Fibroblast of pulmonary artery (primary cell): ENCODE data around the gene CMTM2.
"Not testable (repeated sequence)": the region's sequence is repeated elsewhere in the genome, so short reads cannot be mapped to it uniquely, and the experiment has no call there.

Experiments
- DNase-seq: peaks from one replicate; pipeline ENCODE4 v3.0.0-alpha.2; 2010; ENCODE audit warnings: low read depth
- H3K4me3 ChIP-seq: replicated peaks from 2 replicates; pipeline ENCODE4 v1.5.1; 2011; ENCODE audit warnings: low read depth, mild to moderate bottlenecking, control low read depth, low read length, moderate library complexity
- TF ChIP-seq, protein P1 (sequence below): IDR thresholded peaks from 2 replicates; pipeline ENCODE4 v1.5.1; 2011; ENCODE audit warnings: mild to moderate bottlenecking, control low read depth, low read length, inconsistent platforms; ENCODE audit errors: missing control alignments

Gene CMTM2

DNA sequence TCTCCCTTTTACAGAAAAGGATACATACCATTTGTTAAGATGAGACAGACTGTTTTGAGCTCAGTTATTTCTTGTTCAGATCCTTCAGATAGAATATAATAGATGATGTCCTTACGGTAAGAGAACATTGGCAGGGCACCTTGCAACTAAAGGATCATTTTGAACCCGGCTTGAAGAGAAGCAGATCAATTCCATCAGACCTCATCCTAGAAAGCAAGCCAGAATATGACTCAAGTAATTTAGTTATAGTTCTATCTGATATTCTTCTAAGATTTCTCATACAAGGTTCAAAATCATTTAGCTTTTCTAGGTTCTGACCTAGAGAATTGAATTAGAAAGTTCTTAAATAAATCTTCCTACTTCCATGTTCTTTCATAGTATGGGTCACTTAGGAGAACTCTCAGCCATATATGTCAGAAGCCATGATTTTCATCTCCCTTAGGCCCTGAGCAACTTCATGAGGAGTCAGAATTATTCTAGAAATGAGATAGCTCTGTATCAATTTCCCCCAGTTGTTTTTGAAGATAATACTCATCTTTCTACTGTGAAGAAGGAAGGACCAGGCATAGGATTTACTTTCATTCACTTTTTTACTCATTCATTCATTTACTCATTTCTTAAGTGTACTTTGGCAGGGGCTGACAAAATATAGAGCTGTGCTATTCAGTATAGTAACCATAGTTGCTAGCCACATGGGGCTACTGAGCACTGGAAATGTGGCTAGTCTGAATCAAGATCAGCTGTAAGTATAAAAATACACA, 15.5 kb upstream of the CMTM2 start:
- TF ChIP-seq, protein P1, sequence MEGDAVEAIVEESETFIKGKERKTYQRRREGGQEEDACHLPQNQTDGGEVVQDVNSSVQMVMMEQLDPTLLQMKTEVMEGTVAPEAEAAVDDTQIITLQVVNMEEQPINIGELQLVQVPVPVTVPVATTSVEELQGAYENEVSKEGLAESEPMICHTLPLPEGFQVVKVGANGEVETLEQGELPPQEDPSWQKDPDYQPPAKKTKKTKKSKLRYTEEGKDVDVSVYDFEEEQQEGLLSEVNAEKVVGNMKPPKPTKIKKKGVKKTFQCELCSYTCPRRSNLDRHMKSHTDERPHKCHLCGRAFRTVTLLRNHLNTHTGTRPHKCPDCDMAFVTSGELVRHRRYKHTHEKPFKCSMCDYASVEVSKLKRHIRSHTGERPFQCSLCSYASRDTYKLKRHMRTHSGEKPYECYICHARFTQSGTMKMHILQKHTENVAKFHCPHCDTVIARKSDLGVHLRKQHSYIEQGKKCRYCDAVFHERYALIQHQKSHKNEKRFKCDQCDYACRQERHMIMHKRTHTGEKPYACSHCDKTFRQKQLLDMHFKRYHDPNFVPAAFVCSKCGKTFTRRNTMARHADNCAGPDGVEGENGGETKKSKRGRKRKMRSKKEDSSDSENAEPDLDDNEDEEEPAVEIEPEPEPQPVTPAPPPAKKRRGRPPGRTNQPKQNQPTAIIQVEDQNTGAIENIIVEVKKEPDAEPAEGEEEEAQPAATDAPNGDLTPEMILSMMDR: no peak
- H3K4me3 ChIP-seq: no peak overlapping the region
- no peak for DNase-seq

DNA sequence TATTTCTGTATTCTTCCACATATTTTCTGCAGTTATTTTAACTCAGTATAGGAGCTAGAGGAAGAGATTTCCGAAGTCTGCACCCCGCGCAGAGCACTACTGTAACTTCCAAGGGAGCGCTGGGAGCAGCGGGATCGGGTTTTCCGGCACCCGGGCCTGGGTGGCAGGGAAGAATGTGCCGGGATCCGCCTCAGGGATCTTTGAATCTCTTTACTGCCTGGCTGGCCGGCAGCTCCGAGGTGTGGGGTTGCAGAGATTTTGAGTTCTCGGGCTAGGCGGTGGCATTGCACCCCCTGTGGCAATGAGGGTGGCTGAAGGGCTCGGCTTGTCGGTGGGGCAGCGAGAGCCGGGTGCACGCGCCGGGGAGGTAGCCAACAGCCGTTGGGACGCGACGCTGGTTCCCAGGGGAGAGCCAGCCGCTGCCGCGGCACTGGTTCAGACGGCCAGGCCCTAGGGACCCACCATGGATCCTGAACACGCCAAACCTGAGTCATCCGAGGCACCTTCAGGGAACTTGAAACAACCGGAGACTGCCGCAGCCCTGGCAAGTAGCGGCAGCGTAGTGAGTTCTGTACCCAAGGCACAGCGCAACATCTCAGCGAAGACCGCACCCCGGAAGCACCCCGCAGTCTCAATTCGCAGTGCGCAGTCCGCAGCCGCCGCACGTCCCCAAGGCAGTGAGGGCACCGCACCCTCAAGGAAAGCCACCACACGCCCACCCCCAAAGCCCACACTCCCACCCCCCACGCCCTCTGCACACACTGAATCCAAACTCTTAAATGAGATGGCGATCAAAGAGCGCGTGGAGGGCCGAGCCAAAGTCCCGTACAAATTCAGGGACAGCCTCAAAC, 13.0 kb upstream of the CMTM2 start, which contains the start of gene CMTM1:
CMTM1 (plus strand) TSS at position 389 of the 851 bp plus-strand sequence; CDS start at position 464, 75 bp downstream.
- H3K4me3 ChIP-seq: no peak within 1 kb of the TSS
- TF ChIP-seq, protein P1: no peak
- no peak for DNase-seq

DNA sequence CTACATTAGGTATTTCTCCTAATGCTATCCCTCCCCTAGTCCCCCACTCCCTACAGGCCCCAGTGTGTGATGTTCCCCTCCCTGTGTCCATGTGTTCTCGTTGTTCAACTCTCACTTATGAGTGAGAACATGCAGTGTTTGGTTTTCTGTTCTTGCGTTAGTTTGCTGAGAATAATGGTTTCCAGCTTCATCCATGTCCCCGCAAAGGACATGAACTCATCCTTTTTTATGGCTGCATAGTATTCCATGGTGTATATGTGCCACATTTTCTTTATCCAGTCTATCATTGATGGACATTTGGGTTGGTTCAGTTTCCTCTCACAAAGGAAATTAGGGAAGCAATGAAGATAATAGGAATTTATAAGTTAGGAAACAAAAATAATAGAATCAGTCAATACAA, 12.0 kb upstream of the CMTM2 start:
- not testable (repeated sequence) for H3K4me3 ChIP-seq, DNase-seq

DNA sequence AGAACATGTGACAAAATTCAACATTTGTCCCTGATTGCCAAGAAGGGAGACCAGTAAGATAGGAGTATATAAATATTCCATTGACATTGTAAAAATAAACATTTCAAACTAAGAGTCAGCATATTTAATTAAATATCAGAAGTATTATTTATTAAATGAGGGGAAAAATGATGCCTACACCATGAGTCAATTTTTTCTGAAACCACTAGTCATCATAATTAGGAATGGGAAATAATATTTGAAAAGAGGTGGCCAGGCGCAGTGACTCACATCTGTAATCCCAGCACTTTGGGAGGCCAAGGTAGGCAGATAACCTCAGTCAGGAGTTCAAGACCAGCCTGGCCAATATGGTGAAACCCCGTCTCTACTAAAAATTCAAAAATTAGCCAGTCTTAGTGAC, 10.9 kb upstream of the CMTM2 start:
- TF ChIP-seq, protein P1: no peak
- DNase-seq: peak; percentile 17
- H3K4me3 ChIP-seq: no peak overlapping the region

DNA sequence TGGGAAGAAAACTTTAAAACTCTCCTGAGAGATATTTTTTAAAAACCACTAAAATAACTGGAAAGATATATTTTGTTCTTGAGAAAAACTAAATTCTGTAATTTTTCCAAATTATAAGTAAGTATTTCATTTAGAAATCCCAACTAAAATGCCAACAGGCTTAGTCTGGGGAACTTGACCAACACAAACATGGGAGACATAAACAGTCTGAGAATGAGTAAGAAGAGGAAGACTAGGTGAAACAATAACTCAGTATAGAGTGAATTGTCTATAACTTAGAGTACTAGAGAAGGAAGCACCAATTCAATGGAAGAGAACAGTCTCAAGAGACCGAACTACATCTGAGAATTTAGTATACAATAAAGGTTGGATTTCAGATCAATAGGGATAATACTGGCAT, 10.1 kb upstream of the CMTM2 start:
- DNase-seq: peak; percentile 40
- no peak overlapping the region for H3K4me3 ChIP-seq
- TF ChIP-seq, protein P1: no peak

DNA sequence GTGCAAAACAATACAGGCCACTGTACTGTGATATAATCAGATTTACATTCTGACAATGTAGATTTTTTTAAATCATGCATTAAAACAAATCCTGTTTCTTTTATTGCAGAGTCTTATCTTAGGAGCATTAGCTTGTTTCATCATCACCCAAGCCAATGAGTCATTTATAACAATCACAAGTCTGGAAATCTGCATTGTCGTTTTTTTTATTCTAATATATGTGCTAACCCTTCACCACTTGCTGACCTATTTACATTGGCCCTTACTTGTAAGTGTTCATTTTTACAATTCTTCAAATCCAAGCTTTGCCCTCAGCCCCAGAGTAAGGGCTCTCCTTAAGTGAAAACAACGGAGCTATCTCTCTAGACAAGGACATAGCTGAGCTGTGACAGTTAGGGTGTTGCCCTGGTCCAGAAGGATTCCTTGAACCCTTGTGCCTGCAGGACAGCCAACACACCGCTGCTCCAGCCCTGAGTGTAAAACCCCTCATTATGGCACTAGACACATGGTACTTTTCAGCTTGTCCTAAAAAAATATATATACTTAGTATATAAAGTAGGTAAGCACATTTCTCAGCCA, 9.3 kb upstream of the CMTM2 start:
- no peak overlapping the region for H3K4me3 ChIP-seq
- TF ChIP-seq, protein P1: no peak
- peak; percentile 80 for DNase-seq

DNA sequence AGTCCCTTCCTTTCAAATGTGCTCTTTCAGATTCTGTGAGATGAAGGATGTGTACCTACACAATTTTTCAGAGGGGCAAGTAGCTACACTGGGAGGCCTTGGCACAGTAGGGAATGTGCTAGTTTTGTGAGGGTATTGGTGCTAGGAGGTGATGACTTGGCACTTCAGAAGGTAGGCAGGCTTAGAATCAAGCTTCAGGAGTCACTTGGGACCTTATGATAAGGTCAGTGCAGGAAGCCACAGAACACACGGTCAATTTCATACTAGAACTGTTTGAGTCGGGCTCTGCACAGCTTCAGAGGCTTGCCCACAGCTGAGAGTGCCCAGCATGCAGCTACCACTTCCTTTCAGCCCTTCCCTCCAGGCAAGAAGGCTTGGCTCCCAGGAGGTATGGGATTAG, 6.9 kb upstream of the CMTM2 start:
- H3K4me3 ChIP-seq: no peak overlapping the region
- no peak for DNase-seq
- TF ChIP-seq, protein P1: no peak
